Liver (tissue), 3 donors: ENCODE results near the gene ATP6AP1.

Source experiments
- EGR1 ChIP-seq, 2 donors: IDR thresholded peaks; 2 replicates each; pipeline ENCODE4 v1.6.1; 2016 to 2018; ENCODE audit warnings: antibody characterized with exemption in 2 of 2, low read depth in 2 of 2
- JUND ChIP-seq, 2 donors: IDR thresholded peaks; 2 replicates each; pipeline ENCODE4 v1.6.1; 2016; ENCODE audit warnings: antibody characterized with exemption in 2 of 2
- RAD21 ChIP-seq, 2 donors: IDR thresholded peaks; 2 replicates each; pipeline ENCODE4 v1.6.1; 2016; ENCODE audit warnings: antibody characterized with exemption in 2 of 2, mild to moderate bottlenecking in 2 of 2
- RXRA ChIP-seq, 2 donors: IDR thresholded peaks; 2 replicates each; pipeline ENCODE4 v1.6.1; 2017 to 2018; ENCODE audit warnings: antibody characterized with exemption in 2 of 2, mild to moderate bottlenecking in 1 of 2
- TAF1 ChIP-seq: conservative IDR thresholded peaks from 2 replicates; pipeline ENCODE4 v1.6.1; 2016; ENCODE audit warnings: antibody characterized with exemption, mild to moderate bottlenecking
- YY1 ChIP-seq: IDR thresholded peaks from 2 replicates; pipeline ENCODE4 v1.6.1; 2016; ENCODE audit warnings: antibody characterized with exemption, mild to moderate bottlenecking
- TF ChIP-seq, protein P1 (sequence below): IDR thresholded peaks from 2 replicates; pipeline ENCODE4 v1.6.1; 2016; ENCODE audit warnings: antibody characterized with exemption, mild to moderate bottlenecking
- TF ChIP-seq, protein P2 (sequence below): fragments of 150-350 bp; IDR thresholded peaks from 2 replicates; pipeline ENCODE4 v1.5.1; 2017; ENCODE audit warnings: improper control_type of control experiment, low read depth, low read length; ENCODE audit not compliant: missing input control
- TF ChIP-seq, protein P3 (sequence below): IDR thresholded peaks from 2 replicates; pipeline ENCODE4 v1.6.1; 2016; ENCODE audit warnings: antibody characterized with exemption
- donor health status: healthy.
- donor health status: healthy.

DNA sequence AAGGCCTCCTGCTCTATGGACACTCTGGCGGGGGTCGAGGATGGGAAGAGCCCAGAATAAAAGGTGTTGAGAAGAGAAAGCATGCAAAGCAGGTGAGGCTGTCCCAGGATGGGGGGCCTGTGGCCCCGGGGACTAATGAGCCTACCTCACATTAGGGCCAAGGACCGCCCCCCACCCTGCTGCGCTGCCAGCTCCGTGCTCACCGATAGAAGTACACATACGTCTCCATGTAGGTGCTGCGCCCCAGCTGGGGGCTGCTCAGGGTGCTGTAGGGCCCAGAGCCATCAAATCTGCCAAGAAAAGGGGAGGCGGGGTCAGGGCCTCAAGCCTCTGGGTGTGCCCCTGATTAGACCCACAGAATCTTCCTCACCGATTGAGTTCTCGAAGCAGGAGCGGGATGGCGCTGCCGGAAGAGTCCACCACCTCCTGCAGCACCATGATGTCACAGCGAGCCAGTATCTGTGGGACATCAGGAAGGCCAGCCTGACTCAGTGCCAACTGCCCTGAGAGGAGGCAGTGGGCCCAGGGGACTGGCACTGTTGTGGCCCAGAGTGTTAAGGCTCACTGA lies 23.8 kb upstream of the ATP6AP1 start:
- TF ChIP-seq, protein P1, sequence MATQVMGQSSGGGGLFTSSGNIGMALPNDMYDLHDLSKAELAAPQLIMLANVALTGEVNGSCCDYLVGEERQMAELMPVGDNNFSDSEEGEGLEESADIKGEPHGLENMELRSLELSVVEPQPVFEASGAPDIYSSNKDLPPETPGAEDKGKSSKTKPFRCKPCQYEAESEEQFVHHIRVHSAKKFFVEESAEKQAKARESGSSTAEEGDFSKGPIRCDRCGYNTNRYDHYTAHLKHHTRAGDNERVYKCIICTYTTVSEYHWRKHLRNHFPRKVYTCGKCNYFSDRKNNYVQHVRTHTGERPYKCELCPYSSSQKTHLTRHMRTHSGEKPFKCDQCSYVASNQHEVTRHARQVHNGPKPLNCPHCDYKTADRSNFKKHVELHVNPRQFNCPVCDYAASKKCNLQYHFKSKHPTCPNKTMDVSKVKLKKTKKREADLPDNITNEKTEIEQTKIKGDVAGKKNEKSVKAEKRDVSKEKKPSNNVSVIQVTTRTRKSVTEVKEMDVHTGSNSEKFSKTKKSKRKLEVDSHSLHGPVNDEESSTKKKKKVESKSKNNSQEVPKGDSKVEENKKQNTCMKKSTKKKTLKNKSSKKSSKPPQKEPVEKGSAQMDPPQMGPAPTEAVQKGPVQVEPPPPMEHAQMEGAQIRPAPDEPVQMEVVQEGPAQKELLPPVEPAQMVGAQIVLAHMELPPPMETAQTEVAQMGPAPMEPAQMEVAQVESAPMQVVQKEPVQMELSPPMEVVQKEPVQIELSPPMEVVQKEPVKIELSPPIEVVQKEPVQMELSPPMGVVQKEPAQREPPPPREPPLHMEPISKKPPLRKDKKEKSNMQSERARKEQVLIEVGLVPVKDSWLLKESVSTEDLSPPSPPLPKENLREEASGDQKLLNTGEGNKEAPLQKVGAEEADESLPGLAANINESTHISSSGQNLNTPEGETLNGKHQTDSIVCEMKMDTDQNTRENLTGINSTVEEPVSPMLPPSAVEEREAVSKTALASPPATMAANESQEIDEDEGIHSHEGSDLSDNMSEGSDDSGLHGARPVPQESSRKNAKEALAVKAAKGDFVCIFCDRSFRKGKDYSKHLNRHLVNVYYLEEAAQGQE = no peak
- TF ChIP-seq, protein P2, sequence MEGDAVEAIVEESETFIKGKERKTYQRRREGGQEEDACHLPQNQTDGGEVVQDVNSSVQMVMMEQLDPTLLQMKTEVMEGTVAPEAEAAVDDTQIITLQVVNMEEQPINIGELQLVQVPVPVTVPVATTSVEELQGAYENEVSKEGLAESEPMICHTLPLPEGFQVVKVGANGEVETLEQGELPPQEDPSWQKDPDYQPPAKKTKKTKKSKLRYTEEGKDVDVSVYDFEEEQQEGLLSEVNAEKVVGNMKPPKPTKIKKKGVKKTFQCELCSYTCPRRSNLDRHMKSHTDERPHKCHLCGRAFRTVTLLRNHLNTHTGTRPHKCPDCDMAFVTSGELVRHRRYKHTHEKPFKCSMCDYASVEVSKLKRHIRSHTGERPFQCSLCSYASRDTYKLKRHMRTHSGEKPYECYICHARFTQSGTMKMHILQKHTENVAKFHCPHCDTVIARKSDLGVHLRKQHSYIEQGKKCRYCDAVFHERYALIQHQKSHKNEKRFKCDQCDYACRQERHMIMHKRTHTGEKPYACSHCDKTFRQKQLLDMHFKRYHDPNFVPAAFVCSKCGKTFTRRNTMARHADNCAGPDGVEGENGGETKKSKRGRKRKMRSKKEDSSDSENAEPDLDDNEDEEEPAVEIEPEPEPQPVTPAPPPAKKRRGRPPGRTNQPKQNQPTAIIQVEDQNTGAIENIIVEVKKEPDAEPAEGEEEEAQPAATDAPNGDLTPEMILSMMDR = no peak
- no peak for TF ChIP-seq RXRA (IDR thresholded peaks at IDR 0.05)
- TF ChIP-seq, protein P3, sequence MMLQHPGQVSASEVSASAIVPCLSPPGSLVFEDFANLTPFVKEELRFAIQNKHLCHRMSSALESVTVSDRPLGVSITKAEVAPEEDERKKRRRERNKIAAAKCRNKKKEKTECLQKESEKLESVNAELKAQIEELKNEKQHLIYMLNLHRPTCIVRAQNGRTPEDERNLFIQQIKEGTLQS = no peak
- TF ChIP-seq TAF1 = no peak
- TF ChIP-seq EGR1 (IDR thresholded peaks at IDR 0.05; ENCODE audit: low read depth in 2 of 2) = no peak
- no peak for TF ChIP-seq RAD21 (IDR thresholded peaks at IDR 0.05)
- TF ChIP-seq YY1 = no peak
- no peak for TF ChIP-seq JUND (IDR thresholded peaks at IDR 0.05)
